ENCODE measurements around the gene MAN2C1.
A peak's percentile ranks its signal among the peaks of the same experiment; 100 is the strongest.

Gene MAN2C1

DNA sequence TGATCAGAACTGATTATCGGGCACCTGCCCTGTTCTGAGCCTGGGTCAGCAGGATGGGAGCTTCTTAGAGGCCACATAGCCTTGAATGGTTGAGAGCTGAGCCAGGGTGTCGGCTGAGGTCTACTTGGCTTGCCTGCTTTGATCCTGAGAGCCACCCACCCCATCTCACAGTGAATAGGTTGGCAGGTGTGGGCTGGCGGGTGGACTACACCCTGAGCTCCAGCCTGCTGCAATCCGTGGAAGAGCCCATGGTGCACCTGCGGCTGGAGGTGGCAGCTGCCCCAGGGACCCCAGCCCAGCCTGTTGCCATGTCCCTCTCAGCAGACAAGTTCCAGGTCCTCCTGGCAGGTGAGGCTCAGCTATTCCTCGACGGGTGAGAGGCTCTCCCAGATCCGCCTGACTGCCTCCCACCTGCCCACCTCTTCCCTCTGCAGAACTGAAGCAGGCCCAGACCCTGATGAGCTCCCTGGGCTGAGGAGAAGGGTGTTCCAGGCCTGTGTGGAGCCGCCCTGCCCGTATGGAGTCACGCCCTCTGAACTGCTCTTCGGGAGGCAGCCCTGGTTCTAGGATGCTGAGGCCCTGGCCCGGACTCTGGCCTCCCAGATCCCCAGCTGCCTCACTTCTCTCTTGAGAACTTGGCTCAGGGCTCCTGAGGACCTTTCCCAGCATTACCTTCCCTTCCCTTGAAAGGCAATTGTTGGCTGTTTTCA is 28.7 kb downstream of the MAN2C1 start:
- Histone ChIP-seq H3K4me1 (ENCODE audit: control insufficient read depth, insufficient read depth, low read length) (peaks cover 6% of the 10 kb centered on the region; the same call in 1 of the 2 replicates), H3K9me3 (ENCODE audit: control insufficient read depth, insufficient read depth, low read depth, low read length) (no peaks in the 10 kb centered on the region), H3K4me3 (ENCODE audit: low read depth, low read length) (no peak overlapping the region), H3K36me3 (ENCODE audit: control insufficient read depth in 2 of 2, insufficient read depth in 1 of 2, low read length in 2 of 2) (peaks cover 5 to 27% of the 10 kb centered on the region in 2 experiments; a peak in 2 of 3 replicates), H3K27ac (ENCODE audit: extremely low read depth, low read depth, low read length) (no peak overlapping the region; the same call in 1 of the 2 replicates)
- TF ChIP-seq ZBTB21 (tag by site-specific recombination; IDR thresholded peaks at IDR 0.05) (no peak), ZFHX2 (tag by site-specific recombination; conservative IDR thresholded peaks at IDR 0.05) (peak; percentile 48), ZNF596 (tag by site-specific recombination; IDR thresholded peaks at IDR 0.05) (no peak), YY2 (tag by site-specific recombination; IDR thresholded peaks at IDR 0.05) (no peak), ZNF302 (tag by site-specific recombination; IDR thresholded peaks at IDR 0.05; ENCODE audit: low read depth) (no peak), EGR2 (tag by site-specific recombination; IDR thresholded peaks at IDR 0.05; ENCODE audit: low read depth) (peak; percentile 42; the same call in 1 of the 2 replicates), ZNF174 (tag by site-specific recombination; IDR thresholded peaks at IDR 0.05) (no peak), GFI1B (tag by site-specific recombination; IDR thresholded peaks at IDR 0.05) (no peak), ZNF16 (tag by site-specific recombination; IDR thresholded peaks at IDR 0.05; ENCODE audit: low read depth) (no peak), ZNF521 (tag by site-specific recombination; IDR thresholded peaks at IDR 0.05) (no peak), SCRT2 (tag by site-specific recombination; IDR thresholded peaks at IDR 0.05) (0 out of 2 replicates have a peak, but pooled peaks have one; percentile 29), ZNF132 (tag by site-specific recombination; IDR thresholded peaks at IDR 0.05; ENCODE audit: borderline replicate concordance) (no peak), IKZF3 (tag by site-specific recombination; IDR thresholded peaks at IDR 0.05) (no peak), ZNF621 (tag by site-specific recombination; IDR thresholded peaks at IDR 0.05) (no peak), ZNF48 (tag by site-specific recombination; IDR thresholded peaks at IDR 0.05) (no peak), ZNF768 (tag by site-specific recombination; IDR thresholded peaks at IDR 0.05) (no peak)
- TF ChIP-seq, protein P1, sequence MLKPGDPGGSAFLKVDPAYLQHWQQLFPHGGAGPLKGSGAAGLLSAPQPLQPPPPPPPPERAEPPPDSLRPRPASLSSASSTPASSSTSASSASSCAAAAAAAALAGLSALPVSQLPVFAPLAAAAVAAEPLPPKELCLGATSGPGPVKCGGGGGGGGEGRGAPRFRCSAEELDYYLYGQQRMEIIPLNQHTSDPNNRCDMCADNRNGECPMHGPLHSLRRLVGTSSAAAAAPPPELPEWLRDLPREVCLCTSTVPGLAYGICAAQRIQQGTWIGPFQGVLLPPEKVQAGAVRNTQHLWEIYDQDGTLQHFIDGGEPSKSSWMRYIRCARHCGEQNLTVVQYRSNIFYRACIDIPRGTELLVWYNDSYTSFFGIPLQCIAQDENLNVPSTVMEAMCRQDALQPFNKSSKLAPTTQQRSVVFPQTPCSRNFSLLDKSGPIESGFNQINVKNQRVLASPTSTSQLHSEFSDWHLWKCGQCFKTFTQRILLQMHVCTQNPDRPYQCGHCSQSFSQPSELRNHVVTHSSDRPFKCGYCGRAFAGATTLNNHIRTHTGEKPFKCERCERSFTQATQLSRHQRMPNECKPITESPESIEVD (tag by site-specific recombination; IDR thresholded peaks at IDR 0.05): no peak
- TF ChIP-seq, protein P2, sequence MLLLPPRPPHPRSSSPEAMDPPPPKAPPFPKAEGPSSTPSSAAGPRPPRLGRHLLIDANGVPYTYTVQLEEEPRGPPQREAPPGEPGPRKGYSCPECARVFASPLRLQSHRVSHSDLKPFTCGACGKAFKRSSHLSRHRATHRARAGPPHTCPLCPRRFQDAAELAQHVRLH (tag by site-specific recombination; IDR thresholded peaks at IDR 0.05): no peak
- TF ChIP-seq, protein P3, sequence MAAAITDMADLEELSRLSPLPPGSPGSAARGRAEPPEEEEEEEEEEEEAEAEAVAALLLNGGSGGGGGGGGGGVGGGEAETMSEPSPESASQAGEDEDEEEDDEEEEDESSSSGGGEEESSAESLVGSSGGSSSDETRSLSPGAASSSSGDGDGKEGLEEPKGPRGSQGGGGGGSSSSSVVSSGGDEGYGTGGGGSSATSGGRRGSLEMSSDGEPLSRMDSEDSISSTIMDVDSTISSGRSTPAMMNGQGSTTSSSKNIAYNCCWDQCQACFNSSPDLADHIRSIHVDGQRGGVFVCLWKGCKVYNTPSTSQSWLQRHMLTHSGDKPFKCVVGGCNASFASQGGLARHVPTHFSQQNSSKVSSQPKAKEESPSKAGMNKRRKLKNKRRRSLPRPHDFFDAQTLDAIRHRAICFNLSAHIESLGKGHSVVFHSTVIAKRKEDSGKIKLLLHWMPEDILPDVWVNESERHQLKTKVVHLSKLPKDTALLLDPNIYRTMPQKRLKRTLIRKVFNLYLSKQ (tag by site-specific recombination; IDR thresholded peaks at IDR 0.05; ENCODE audit: borderline replicate concordance): no peak
- TF ChIP-seq, protein P4, sequence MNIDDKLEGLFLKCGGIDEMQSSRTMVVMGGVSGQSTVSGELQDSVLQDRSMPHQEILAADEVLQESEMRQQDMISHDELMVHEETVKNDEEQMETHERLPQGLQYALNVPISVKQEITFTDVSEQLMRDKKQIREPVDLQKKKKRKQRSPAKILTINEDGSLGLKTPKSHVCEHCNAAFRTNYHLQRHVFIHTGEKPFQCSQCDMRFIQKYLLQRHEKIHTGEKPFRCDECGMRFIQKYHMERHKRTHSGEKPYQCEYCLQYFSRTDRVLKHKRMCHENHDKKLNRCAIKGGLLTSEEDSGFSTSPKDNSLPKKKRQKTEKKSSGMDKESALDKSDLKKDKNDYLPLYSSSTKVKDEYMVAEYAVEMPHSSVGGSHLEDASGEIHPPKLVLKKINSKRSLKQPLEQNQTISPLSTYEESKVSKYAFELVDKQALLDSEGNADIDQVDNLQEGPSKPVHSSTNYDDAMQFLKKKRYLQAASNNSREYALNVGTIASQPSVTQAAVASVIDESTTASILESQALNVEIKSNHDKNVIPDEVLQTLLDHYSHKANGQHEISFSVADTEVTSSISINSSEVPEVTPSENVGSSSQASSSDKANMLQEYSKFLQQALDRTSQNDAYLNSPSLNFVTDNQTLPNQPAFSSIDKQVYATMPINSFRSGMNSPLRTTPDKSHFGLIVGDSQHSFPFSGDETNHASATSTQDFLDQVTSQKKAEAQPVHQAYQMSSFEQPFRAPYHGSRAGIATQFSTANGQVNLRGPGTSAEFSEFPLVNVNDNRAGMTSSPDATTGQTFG (tag by site-specific recombination; IDR thresholded peaks at IDR 0.05; ENCODE audit: borderline replicate concordance): no peak
- POLR2A ChIA-PET: interaction anchor here (0.9 kb wide), 1 partner anchor 8 kb away, joined by 3 read pairs; no protein-coding TSS in a partner anchor
- CTCF ChIA-PET: interaction anchor here (0.6 kb wide), 1 partner anchor 310 kb away, joined by 3 read pairs; no protein-coding TSS in a partner anchor
